OCI-LY7 (cell line): ENCODE measurements around the gene ABLIM1. TPM values are rescaled to one million over a fixed set of nuclear protein-coding genes. Genes with fewer than 3 reads are reported as not detected.

Experiments
- BruUV-seq: library from RNA; stranded (reverse); fragments of 400-500 nt; replicated peaks from 2 replicates; lab custom pipeline; 2021; lab: Mats Ljungman, UMichigan
- CTCF ChIA-PET: fragments of 300-600 bp; sonication (Branson Sonifier 250); formaldehyde crosslinking; loops from one replicate; lab custom pipeline; 2022; ENCODE audit warnings: antibody characterized with exemption; ENCODE audit not compliant: unreplicated experiment; lab: Charles Lee
- POLR2A ChIA-PET: fragments of 300-600 bp; sonication (Branson Sonifier 250); formaldehyde crosslinking; loops from one replicate; lab custom pipeline; 2022; ENCODE audit warnings: antibody characterized with exemption; lab: Charles Lee
- DNase-seq: peaks from one replicate; pipeline ENCODE4 v3.0.0-alpha.2; 2015; ENCODE audit warnings: low spot score
- H2AFZ ChIP-seq: fragments of 200-600 bp; sonication (generic), shearing (Covaris generic); 2 replicates; pipeline ENCODE4 v1.6.1; 2014; ENCODE audit warnings: mild to moderate bottlenecking, antibody characterized with exemption, low read length, moderate library complexity
- H3K27ac ChIP-seq: fragments of 200-600 bp; sonication (generic); 2 replicates; pipeline ENCODE4 v1.5.1; 2014; ENCODE audit warnings: mixed run types, low read depth, mild to moderate bottlenecking, moderate library complexity, low read length, inconsistent platforms; ENCODE audit not compliant: poor library complexity, severe bottlenecking
- H3K36me3 ChIP-seq: fragments of 200-600 bp; sonication (generic); 2 replicates; pipeline ENCODE4 v1.6.1; 2014; ENCODE audit warnings: mild to moderate bottlenecking, antibody characterized with exemption, low read length, moderate library complexity, mixed read lengths; ENCODE audit not compliant: insufficient read depth
- H3K4me1 ChIP-seq: fragments of 200-600 bp; sonication (generic); 2 replicates; pipeline ENCODE4 v1.5.1; 2014; ENCODE audit warnings: mild to moderate bottlenecking, low read length; ENCODE audit not compliant: insufficient read depth, poor library complexity, severe bottlenecking
- H3K4me2 ChIP-seq: fragments of 200-600 bp; sonication (generic); 2 replicates; pipeline ENCODE4 v1.6.1; 2014; ENCODE audit warnings: mild to moderate bottlenecking, low read length
- H3K4me3 ChIP-seq: fragments of 200-600 bp; sonication (generic); 2 replicates; pipeline ENCODE4 v1.5.1; 2014; ENCODE audit warnings: mild to moderate bottlenecking, low read depth, low read length; ENCODE audit not compliant: poor library complexity, severe bottlenecking
- H3K79me2 ChIP-seq: fragments of 200-600 bp; sonication (generic); 2 replicates; pipeline ENCODE4 v1.6.1; 2016; ENCODE audit warnings: low read depth, mild to moderate bottlenecking, low read length, moderate library complexity, mixed read lengths; ENCODE audit not compliant: insufficient read depth
- H3K9me2 ChIP-seq: fragments of 200-600 bp; sonication (generic); 2 replicates; pipeline ENCODE4 v1.6.1; 2016; ENCODE audit warnings: mild to moderate bottlenecking, low read length, mixed read lengths; ENCODE audit not compliant: insufficient read depth
- H3K9me3 ChIP-seq: fragments of 200-600 bp; sonication (generic); 2 replicates; pipeline ENCODE4 v1.6.1; 2014; ENCODE audit warnings: mild to moderate bottlenecking, mixed run types, low read length, mixed read lengths
- H4K20me1 ChIP-seq: fragments of 200-600 bp; sonication (generic); 2 replicates; pipeline ENCODE4 v1.6.1; 2014; ENCODE audit warnings: mild to moderate bottlenecking, antibody characterized with exemption, low read length, moderate library complexity, mixed read lengths; ENCODE audit not compliant: insufficient read depth
- CTCF ChIP-seq: fragments of 200-600 bp; sonication (generic); conservative IDR thresholded peaks from 2 replicates; pipeline ENCODE4 v1.5.1; 2014; ENCODE audit warnings: mild to moderate bottlenecking, antibody characterized with exemption, low read length, moderate library complexity, mixed read lengths
- EZH2phosphoT487 ChIP-seq: fragments of 200-600 bp; sonication (generic); IDR thresholded peaks from 2 replicates; pipeline ENCODE4 v1.6.1; 2018; ENCODE audit warnings: low read depth, borderline replicate concordance, mild to moderate bottlenecking, mixed run types, antibody characterized with exemption, low read length, moderate library complexity, mixed read lengths
- intact Hi-C: fragments of 100-400 bp; cut with micrococcal nuclease; formaldehyde crosslinking; loops from one replicate; pipeline ENCODE4 v1.10.0; 2022; ENCODE audit not compliant: unreplicated experiment
- total RNA-seq, 2 experiments: library from RNA; depleted of rRNA in 1 of 2; stranded (reverse); fragments of >200 nt in 1 of 2; shearing (Covaris generic) in 1 of 2; gene quantifications; 2 replicates each; pipeline ENCODE4 v1.2.3, GENCODE V29; 2014 to 2022

The ABLIM1 gene
- total RNA-seq, 2 experiments from 2014 or later, result 94.2 to 268 TPM

- ChIA-PET POLR2A (interaction anchor here (0.6 kb wide), 2 partner anchors 265 to 540 kb away, joined by 3 read pairs; no protein-coding TSS in a partner anchor), CTCF (interaction anchor here (0.6 kb wide), 1 partner anchor 70 kb away, joined by 3 read pairs; no protein-coding TSS in a partner anchor)
- Histone ChIP-seq H3K4me2 (no peak overlapping the region), H4K20me1 (no peaks in the 10 kb centered on the region), H3K4me1 (no peaks in the 10 kb centered on the region), H3K9me2 (no peaks in the 10 kb centered on the region), H3K36me3 (no peaks in the 10 kb centered on the region), H3K4me3 (no peak overlapping the region), H2AFZ (no peak overlapping the region), H3K79me2 (no peaks in the 10 kb centered on the region), H3K9me3 (no peaks in the 10 kb centered on the region), H3K27ac (no peak overlapping the region)
- DNase-seq, result no peak
- intact Hi-C loops, result no loop called here
- no peak for TF ChIP-seq EZH2phosphoT487
- TF ChIP-seq CTCF, result no peak
- BruUV-seq, result no TSS peak
These were observed 25.0 kb downstream of the ABLIM1 start for GRCh38 chr10:114632869-114633715.

DNA sequence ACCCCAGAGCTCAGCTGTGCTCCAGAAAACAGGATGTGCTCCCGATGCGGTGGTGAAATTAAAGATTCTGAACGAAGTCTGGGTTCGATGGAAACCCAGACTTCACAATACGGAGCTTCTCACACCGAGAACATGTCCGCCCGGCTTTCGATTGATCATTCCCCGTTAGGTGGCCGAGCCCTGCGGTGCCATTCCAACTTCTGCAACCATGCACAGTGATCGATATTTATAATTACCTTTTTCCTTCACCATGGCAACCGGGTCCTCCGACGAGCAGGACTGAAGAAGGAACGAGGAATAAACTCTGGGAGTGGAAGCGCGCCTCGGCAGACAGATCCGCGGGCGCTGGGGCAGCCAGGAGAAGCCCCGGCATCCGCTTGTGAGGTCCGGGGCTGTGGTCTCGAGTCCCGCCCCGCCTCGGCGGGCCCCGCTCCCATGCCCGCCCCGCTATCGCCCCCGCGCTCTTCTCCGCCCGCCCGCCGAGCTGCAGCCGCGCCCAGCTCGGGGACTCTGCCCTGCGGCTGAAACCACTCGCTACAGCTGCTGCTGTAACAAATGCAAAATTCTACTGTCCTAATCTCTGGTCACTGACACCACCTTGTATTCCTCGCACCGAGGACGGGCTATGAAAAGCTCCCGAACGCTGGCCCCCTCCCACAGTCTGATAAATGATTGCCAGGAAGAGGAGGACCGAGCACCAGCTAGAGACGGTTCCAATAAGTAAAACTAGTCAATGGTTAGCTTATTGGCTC is 26.2 kb downstream of the ABLIM1 start:
- H3K4me2 ChIP-seq, result no peak overlapping the region
- no peaks in the 10 kb centered on the region for H3K4me1 ChIP-seq
- H3K79me2 ChIP-seq, result no peaks in the 10 kb centered on the region
- no peak overlapping the region for H3K4me3 ChIP-seq
- intact Hi-C loops, result no loop called here
- no peak for DNase-seq
- no peaks in the 10 kb centered on the region for H4K20me1 ChIP-seq
- H3K9me2 ChIP-seq, result no peaks in the 10 kb centered on the region
- no peaks in the 10 kb centered on the region for H3K9me3 ChIP-seq
- no peak overlapping the region for H3K27ac ChIP-seq
- H2AFZ ChIP-seq, result no peak overlapping the region
- H3K36me3 ChIP-seq, result no peaks in the 10 kb centered on the region
- TF ChIP-seq EZH2phosphoT487 (no peak), CTCF (no peak)
- ChIA-PET POLR2A (no interaction called here), CTCF (interaction anchor here (0.6 kb wide), 1 partner anchor 72 kb away, joined by 3 read pairs; no protein-coding TSS in a partner anchor)
- BruUV-seq, result no TSS peak
